Activated CD4-positive, alpha-beta T cell treated with anti-CD3 and anti-CD28 coated beads, Interleukin-2, amount 50 U/mL, for 1 hour (primary cell): ENCODE data around the gene NELL1.
"Not testable (repeated sequence)": the region's sequence is repeated elsewhere in the genome, so short reads cannot be mapped to it uniquely, and the experiment has no call there.

Source experiments
- DNase-seq: peaks from one replicate; pipeline ENCODE4 v3.0.0-alpha.2; 2020

The NELL1 gene

GRCh38 chr11:21258414-21258813 is 589.0 kb downstream of the NELL1 start:
- DNase-seq = no peak

- DNase-seq = no peak
Observed at GRCh38 chr11:21260101-21260500, 590.7 kb downstream of the NELL1 start.

GRCh38 chr11:21262992-21263391 is 593.6 kb downstream of the NELL1 start:
- DNase-seq = no peak

- DNase-seq = no peak
Observed at GRCh38 chr11:21264125-21264524, 594.7 kb downstream of the NELL1 start.

- DNase-seq = no peak
Observed at GRCh38 chr11:21268036-21268435, 598.6 kb downstream of the NELL1 start.

- not testable (repeated sequence) for DNase-seq
Observed at GRCh38 chr11:21272139-21272538, 602.8 kb downstream of the NELL1 start.

- DNase-seq = no peak
Observed at GRCh38 chr11:21278840-21279239, 609.5 kb downstream of the NELL1 start.

GRCh38 chr11:21285104-21285503 is 615.7 kb downstream of the NELL1 start:
- no peak for DNase-seq

- DNase-seq = no peak
Observed at GRCh38 chr11:21289686-21290085, 620.3 kb downstream of the NELL1 start.

- no peak for DNase-seq
Observed at GRCh38 chr11:21295508-21295907, 626.1 kb downstream of the NELL1 start.

GRCh38 chr11:21301981-21302380 is 632.6 kb downstream of the NELL1 start:
- no peak for DNase-seq

GRCh38 chr11:21306739-21307358 is 637.5 kb downstream of the NELL1 start:
- no peak for DNase-seq

- DNase-seq = no peak
Observed at GRCh38 chr11:21307874-21308273, 638.5 kb downstream of the NELL1 start.

- no peak for DNase-seq
Observed at GRCh38 chr11:21316591-21316990, 647.2 kb downstream of the NELL1 start.

GRCh38 chr11:21321072-21321471 is 651.7 kb downstream of the NELL1 start:
- DNase-seq = no peak

GRCh38 chr11:21321530-21321929 is 652.1 kb downstream of the NELL1 start:
- DNase-seq = no peak

GRCh38 chr11:21323617-21324016 is 654.2 kb downstream of the NELL1 start:
- no peak for DNase-seq

GRCh38 chr11:21343204-21343603 is 673.8 kb downstream of the NELL1 start:
- no peak for DNase-seq

- no peak for DNase-seq
Observed at GRCh38 chr11:21346361-21346760, 677.0 kb downstream of the NELL1 start.

- no peak for DNase-seq
Observed at GRCh38 chr11:21350613-21351012, 681.2 kb downstream of the NELL1 start.

GRCh38 chr11:21353425-21353824 is 684.0 kb downstream of the NELL1 start:
- DNase-seq = no peak

- DNase-seq = no peak
Observed at GRCh38 chr11:21364866-21365624, 695.7 kb downstream of the NELL1 start.

GRCh38 chr11:21369947-21370346 is 700.6 kb downstream of the NELL1 start:
- no peak for DNase-seq

- DNase-seq = no peak
Observed at GRCh38 chr11:21371044-21371443, 701.7 kb downstream of the NELL1 start.

- no peak for DNase-seq
Observed at GRCh38 chr11:21372672-21373071, 703.3 kb downstream of the NELL1 start.
